Transverse colon (tissue), 4 donors: Measurements from ENCODE around the gene STARD13. TPM values are rescaled to one million over a fixed set of nuclear protein-coding genes. Genes with fewer than 3 reads are reported as not detected.

Source experiments
- DNase-seq: peaks from one replicate; pipeline ENCODE4 v3.0.0-alpha.2; 2019
- H3K27ac ChIP-seq, 4 donors: fragments of 200-600 bp; sonication (generic); 2 replicates each; pipeline ENCODE4 v1.5.1; 2016 to 2018; ENCODE audit warnings: inconsistent platforms in 4 of 4
- H3K27me3 ChIP-seq: fragments of 200-600 bp; sonication (generic); 2 replicates; pipeline ENCODE4 v1.5.1; 2017; ENCODE audit warnings: inconsistent platforms
- H3K36me3 ChIP-seq, 4 donors: fragments of 200-600 bp; sonication (generic); 2 replicates each; pipeline ENCODE4 v1.5.1; 2017 to 2019; ENCODE audit warnings: inconsistent platforms in 4 of 4
- H3K4me1 ChIP-seq, 4 donors: fragments of 200-600 bp; sonication (generic); 2 replicates each; pipeline ENCODE4 v1.5.1; 2017 to 2020; ENCODE audit warnings: inconsistent platforms in 4 of 4
- H3K4me3 ChIP-seq, 4 donors: fragments of 200-600 bp; sonication (generic); 1 replicate in 1 of 4; 2 replicates in 3 of 4; pipeline versions ENCODE4 v1.5.1 to v1.6.1; 2017 to 2019; ENCODE audit warnings: inconsistent platforms in 4 of 4
- H3K9me3 ChIP-seq, 2 donors: fragments of 200-600 bp; sonication (generic); 2 replicates each; pipeline ENCODE4 v1.5.1; 2017 to 2019; ENCODE audit warnings: inconsistent platforms in 2 of 2
- EP300 ChIP-seq: sonication (generic); formaldehyde crosslinking; IDR thresholded peaks from one replicate; pipeline ENCODE4 v1.6.1; 2017; ENCODE audit warnings: antibody characterized with exemption, low read depth
- POLR2A ChIP-seq: fragments of 450-650 bp; IDR thresholded peaks from one replicate; pipeline ENCODE4 v1.6.1; 2016; ENCODE audit warnings: antibody characterized with exemption, mild to moderate bottlenecking, moderate library complexity
- POLR2AphosphoS5 ChIP-seq, 3 donors: sonication (generic); formaldehyde crosslinking; IDR thresholded peaks; one replicate each; pipeline ENCODE4 v1.6.1; 2016; ENCODE audit warnings: antibody characterized with exemption in 3 of 3
- WGBS, 2 donors: methylation state at CpG; one replicate each; pipeline ENCODE4 v1.1.5; 2018; ENCODE audit warnings: low coverage in 1 of 2; 5-methylcytosine and 5-hydroxymethylcytosine counted together
- in situ Hi-C, 4 donors: fragments of 200-750 bp; cut with MboI; loops; one replicate each; pipeline versions ENCODE4 v1.15.0 to v1.15.1; 2017; ENCODE audit warnings: low sequenced_read_pairs in 3 of 4, low pct_ligation_motif_present in 1 of 4, low pct_unique_long_range_greater_than_20kb in 1 of 4
- intact Hi-C: fragments of 100-400 bp; cut with DNase I; formaldehyde crosslinking; loops from one replicate; pipeline ENCODE4 v1.15.1; 2023; ENCODE audit warnings: low total_unique reads
- total RNA-seq, 4 donors: library from RNA; depleted of rRNA; stranded (reverse); fragments of >200 nt; gene quantifications; one replicate each; pipeline ENCODE4 v1.1.0, GENCODE V29; 2016
- TF ChIP-seq, protein P1 (sequence below), 5 experiments: fragments of 200-600 bp in 3 of 5; fragments of 450-650 bp in 2 of 5; sonication (generic) in 3 of 5; IDR thresholded peaks; 1 replicate in 2 of 5; 2 replicates in 3 of 5; pipeline ENCODE4 v1.5.1; 2016 to 2017; ENCODE audit warnings: antibody characterized with exemption in 5 of 5, inconsistent platforms in 3 of 5, mild to moderate bottlenecking in 2 of 5, moderate library complexity in 1 of 5

Gene STARD13
- total RNA-seq, 4 donors from 2014 or later, result 18.1 to 107 (median 41.5) TPM

DNA sequence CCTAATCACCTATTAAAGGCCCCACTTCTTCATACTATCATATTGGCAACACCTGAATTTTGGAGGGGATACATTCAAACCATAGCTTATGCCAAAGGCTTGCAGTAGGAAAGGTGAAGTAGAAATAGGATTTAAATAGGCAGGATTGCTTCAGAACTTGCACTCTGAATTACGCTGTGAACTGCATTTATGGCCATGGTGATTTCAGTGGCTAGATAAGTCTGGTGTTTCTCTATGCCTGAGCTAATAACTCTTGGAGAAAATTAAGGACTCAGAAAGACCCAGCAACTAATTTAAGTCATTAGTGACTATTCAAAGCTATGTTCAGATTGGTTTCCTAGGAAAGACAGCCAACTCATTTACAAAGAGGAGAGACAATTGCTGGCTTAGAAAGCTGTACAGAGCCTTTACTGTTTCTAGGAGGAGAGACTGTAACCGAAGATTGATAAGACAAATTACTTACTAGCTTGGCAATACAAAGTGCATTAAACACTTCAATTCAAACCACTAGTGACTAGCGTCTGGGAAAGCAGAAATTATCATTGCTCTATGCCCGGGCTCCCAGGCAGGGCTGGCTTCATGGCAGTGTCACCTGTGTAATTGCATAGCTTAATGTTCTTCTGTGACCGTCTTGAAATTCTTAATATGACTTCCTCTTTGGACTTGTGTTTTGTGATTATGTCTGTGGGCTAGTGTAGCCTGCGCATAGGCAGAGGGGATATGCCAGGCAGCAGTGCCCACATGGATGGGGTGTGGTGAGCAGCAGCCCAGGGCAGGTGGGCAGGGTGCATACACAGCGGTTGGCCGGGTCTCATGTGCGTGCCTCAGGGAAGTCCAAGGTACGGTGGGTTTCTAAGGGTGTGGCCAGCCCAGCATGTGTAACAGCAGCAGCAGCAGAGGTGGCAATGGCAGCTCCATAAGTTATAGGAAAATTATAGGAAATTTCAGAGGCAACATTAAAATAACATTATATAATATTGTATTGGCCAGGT lies 209.3 kb downstream of the STARD13 start:
- H3K4me3 ChIP-seq, result no peak overlapping the region
- intact Hi-C loops, result no loop called here
- peaks cover 0 to 8% (median 1%) of the 10 kb centered on the region in 4 donors for H3K4me1 ChIP-seq
- H3K9me3 ChIP-seq, result no peaks in the 10 kb centered on the region
- TF ChIP-seq POLR2AphosphoS5 (IDR thresholded peaks at IDR 0.05), result no peak
- TF ChIP-seq, protein P1, sequence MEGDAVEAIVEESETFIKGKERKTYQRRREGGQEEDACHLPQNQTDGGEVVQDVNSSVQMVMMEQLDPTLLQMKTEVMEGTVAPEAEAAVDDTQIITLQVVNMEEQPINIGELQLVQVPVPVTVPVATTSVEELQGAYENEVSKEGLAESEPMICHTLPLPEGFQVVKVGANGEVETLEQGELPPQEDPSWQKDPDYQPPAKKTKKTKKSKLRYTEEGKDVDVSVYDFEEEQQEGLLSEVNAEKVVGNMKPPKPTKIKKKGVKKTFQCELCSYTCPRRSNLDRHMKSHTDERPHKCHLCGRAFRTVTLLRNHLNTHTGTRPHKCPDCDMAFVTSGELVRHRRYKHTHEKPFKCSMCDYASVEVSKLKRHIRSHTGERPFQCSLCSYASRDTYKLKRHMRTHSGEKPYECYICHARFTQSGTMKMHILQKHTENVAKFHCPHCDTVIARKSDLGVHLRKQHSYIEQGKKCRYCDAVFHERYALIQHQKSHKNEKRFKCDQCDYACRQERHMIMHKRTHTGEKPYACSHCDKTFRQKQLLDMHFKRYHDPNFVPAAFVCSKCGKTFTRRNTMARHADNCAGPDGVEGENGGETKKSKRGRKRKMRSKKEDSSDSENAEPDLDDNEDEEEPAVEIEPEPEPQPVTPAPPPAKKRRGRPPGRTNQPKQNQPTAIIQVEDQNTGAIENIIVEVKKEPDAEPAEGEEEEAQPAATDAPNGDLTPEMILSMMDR (IDR thresholded peaks at IDR 0.05), result no peak
- no peak for TF ChIP-seq POLR2A
- TF ChIP-seq EP300, result no peak
- 60 to 63% methylated on average over 2 to 10 of the region's 10 CpGs for WGBS, 2 donors
- H3K27ac ChIP-seq, result peak overlapping the region in 2 of 4 donors; percentile 1 to 43
- peak; percentile 42 for DNase-seq
- no peaks in the 10 kb centered on the region for H3K36me3 ChIP-seq
- no peaks in the 10 kb centered on the region for H3K27me3 ChIP-seq
- in situ Hi-C loops, result no loop called here

DNA sequence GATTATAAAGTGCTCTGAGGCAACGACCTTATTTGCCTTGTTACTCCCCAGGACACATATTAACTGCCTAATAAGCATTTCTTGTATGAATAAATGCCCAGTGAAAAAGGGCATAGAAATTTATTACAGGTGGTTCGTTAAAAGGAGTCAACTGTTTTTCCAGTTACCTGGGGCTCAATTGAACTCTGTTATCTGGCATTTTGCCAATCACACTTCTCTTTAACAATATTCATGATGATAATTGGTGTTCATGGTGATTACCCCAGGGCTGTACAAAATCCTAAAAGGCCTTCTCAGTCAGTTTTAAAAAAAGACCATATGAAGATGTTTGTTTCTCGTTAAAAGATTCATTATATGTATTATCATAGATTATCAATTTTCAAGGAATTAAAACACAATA lies 212.2 kb downstream of the STARD13 start:
- DNase-seq, result no peak
- intact Hi-C loops, result no loop called here
- TF ChIP-seq EP300 (no peak), POLR2A (no peak), POLR2AphosphoS5 (IDR thresholded peaks at IDR 0.05) (no peak)
- TF ChIP-seq, protein P1 (IDR thresholded peaks at IDR 0.05), result no peak
- 83 to 89% methylated on average over 3 of the region's 3 CpGs for WGBS, 2 donors
- no peak overlapping the region for H3K4me3 ChIP-seq
- no peaks in the 10 kb centered on the region for H3K9me3 ChIP-seq
- no peaks in the 10 kb centered on the region for H3K36me3 ChIP-seq
- peaks cover 0 to 8% (median 1%) of the 10 kb centered on the region in 4 donors for H3K4me1 ChIP-seq
- no peaks in the 10 kb centered on the region for H3K27me3 ChIP-seq
- in situ Hi-C loops, result no loop called here
- no peak overlapping the region for H3K27ac ChIP-seq

DNA sequence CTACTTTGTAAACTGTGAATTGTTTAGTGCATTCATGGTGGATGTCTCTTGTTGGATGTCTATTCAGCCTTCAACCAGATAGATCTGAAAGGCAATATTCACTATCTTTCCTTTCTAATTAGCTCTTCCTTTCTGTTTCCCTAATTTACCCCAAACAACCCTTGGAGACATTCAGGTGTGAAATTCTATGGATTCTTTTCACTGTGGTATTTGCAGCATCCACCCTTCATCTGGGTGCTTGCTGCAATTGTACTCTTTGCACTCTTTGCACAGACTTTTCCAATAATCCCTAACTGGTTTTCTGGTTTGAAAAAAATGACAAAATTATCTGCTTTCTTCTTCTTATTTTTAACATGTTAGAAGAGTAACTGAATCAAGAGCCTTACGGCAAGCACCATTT lies 212.8 kb downstream of the STARD13 start:
- Histone ChIP-seq H3K36me3 (no peaks in the 10 kb centered on the region), H3K27ac (no peak overlapping the region), H3K9me3 (no peaks in the 10 kb centered on the region), H3K27me3 (no peaks in the 10 kb centered on the region), H3K4me1 (peaks cover 0 to 8% (median 1%) of the 10 kb centered on the region in 4 donors), H3K4me3 (no peak overlapping the region)
- TF ChIP-seq POLR2A (no peak), POLR2AphosphoS5 (IDR thresholded peaks at IDR 0.05) (no peak), EP300 (no peak)
- TF ChIP-seq, protein P1 (IDR thresholded peaks at IDR 0.05), result no peak
- 100% methylated on average over 1 of the region's 1 CpG for WGBS, 2 donors
- in situ Hi-C loops, result no loop called here
- DNase-seq, result no peak
- intact Hi-C loops, result no loop called here

DNA sequence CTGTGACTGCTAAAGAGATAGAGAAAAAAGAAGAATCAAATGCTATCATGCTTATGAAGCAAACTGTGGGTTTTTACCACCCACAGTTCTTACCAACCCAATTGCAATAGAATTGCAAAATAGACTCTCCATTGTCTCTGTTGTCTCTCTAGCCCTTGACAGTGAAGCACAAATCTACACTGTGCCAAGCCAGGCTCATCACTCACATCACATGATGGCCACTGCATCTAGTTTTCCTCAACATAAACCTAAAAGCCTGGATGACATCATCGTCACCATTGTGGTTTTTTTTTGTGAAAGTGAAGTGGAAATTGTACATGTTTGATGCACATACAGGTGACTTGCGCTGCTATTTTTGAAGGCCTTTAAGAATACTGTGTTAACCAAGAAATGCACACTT lies 213.3 kb downstream of the STARD13 start:
- H3K4me3 ChIP-seq, result no peak overlapping the region
- in situ Hi-C loops, result no loop called here
- no peaks in the 10 kb centered on the region for H3K9me3 ChIP-seq
- WGBS, 2 donors, result 82 to 91% methylated on average over 2 of the region's 2 CpGs
- H3K27me3 ChIP-seq, result no peaks in the 10 kb centered on the region
- H3K36me3 ChIP-seq, result no peaks in the 10 kb centered on the region
- DNase-seq, result no peak
- no peak overlapping the region for H3K27ac ChIP-seq
- TF ChIP-seq, protein P1 (IDR thresholded peaks at IDR 0.05), result no peak
- no peak for TF ChIP-seq POLR2A
- TF ChIP-seq EP300, result no peak
- no peak for TF ChIP-seq POLR2AphosphoS5 (IDR thresholded peaks at IDR 0.05)
- peaks cover 0 to 8% (median 1%) of the 10 kb centered on the region in 4 donors for H3K4me1 ChIP-seq
- intact Hi-C loops, result no loop called here
